Ishikawa (cell line): ENCODE results near the gene WDR86.

Experiments
- CEBPB ChIP-seq: IDR thresholded peaks from 2 replicates; pipeline ENCODE4 v1.6.1; 2012
- CREB1 ChIP-seq: IDR thresholded peaks from 2 replicates; pipeline ENCODE4 v1.6.1; 2012; ENCODE audit warnings: low read depth
- EGR1 ChIP-seq: IDR thresholded peaks from 2 replicates; pipeline ENCODE4 v1.6.1; 2012
- EP300 ChIP-seq: IDR thresholded peaks from 2 replicates; pipeline ENCODE4 v1.6.1; 2012; ENCODE audit warnings: borderline replicate concordance
- FOXM1 ChIP-seq: IDR thresholded peaks from 2 replicates; pipeline ENCODE4 v1.6.1; 2012; ENCODE audit warnings: low read depth, borderline replicate concordance
- MAX ChIP-seq: IDR thresholded peaks from 2 replicates; pipeline ENCODE4 v1.6.1; 2012
- NFIC ChIP-seq: IDR thresholded peaks from 2 replicates; pipeline ENCODE4 v1.6.1; 2012
- RAD21 ChIP-seq: IDR thresholded peaks from 2 replicates; pipeline ENCODE4 v1.6.1; 2012; ENCODE audit warnings: low read depth
- TAF1 ChIP-seq: IDR thresholded peaks from 2 replicates; pipeline ENCODE4 v1.6.1; 2012; ENCODE audit warnings: low read depth, mild to moderate bottlenecking
- TCF12 ChIP-seq: IDR thresholded peaks from 2 replicates; pipeline ENCODE4 v1.6.1; 2012; ENCODE audit warnings: low read depth
- TEAD4 ChIP-seq: IDR thresholded peaks from 2 replicates; pipeline ENCODE4 v1.6.1; 2012
- USF1 ChIP-seq: IDR thresholded peaks from 2 replicates; pipeline ENCODE4 v1.6.1; 2012
- YY1 ChIP-seq: IDR thresholded peaks from 2 replicates; pipeline ENCODE4 v1.6.1; 2012; ENCODE audit warnings: low read depth
- ZBTB7A ChIP-seq: IDR thresholded peaks from 2 replicates; pipeline ENCODE4 v1.6.1; 2012; ENCODE audit warnings: low read depth
- TF ChIP-seq, protein P1 (sequence below): IDR thresholded peaks from 2 replicates; pipeline ENCODE4 v1.6.1; 2012; ENCODE audit warnings: low read depth, mild to moderate bottlenecking

Gene WDR86

DNA sequence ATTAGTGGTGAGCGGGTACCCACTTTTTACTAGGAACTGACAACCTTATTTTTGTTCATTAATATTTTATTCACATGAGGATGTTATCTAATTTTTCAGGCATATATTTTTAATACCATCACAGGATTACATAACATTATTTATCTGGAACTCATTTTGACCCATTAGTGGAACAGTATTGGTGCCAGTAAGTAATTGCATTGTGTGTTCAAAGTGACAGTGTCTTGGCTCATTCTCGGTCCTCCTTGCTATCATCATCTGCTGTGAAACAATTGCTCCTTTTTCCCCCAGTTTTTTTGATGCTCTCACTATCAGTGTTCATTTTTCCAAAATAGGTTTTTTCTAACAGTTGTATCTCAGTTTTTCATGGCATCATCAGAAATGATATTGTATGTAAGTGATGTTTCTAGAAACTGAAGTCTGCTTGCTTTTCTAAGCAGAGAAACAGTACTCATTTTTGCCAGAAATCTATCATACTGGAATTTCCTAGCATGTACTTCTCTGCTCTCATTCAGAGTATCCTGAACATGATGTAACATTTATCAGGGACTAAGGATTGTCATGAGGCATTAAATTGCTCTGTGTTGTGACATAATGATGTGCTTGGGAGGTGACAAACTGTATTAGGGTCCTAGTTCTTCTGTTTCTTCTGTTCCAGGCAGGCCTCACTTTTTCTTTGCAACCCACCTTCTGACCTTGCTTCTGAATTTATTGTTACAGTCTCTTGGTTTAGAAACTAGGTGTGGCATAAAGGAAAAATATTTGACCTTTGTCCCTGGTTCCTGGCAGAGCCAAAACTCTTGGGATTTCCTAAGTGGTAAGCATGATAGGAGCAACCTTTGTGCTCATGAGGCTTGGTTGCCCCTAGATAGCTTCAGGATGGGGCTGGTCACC, 64.0 kb downstream of the WDR86 start:
- TF ChIP-seq TAF1 (no peak), EGR1 (no peak), CREB1 (no peak), TEAD4 (no peak), EP300 (no peak), ZBTB7A (no peak), TCF12 (no peak), NFIC (no peak), YY1 (no peak), CEBPB (no peak), FOXM1 (no peak), MAX (no peak), USF1 (no peak), RAD21 (no peak)
- TF ChIP-seq, protein P1, sequence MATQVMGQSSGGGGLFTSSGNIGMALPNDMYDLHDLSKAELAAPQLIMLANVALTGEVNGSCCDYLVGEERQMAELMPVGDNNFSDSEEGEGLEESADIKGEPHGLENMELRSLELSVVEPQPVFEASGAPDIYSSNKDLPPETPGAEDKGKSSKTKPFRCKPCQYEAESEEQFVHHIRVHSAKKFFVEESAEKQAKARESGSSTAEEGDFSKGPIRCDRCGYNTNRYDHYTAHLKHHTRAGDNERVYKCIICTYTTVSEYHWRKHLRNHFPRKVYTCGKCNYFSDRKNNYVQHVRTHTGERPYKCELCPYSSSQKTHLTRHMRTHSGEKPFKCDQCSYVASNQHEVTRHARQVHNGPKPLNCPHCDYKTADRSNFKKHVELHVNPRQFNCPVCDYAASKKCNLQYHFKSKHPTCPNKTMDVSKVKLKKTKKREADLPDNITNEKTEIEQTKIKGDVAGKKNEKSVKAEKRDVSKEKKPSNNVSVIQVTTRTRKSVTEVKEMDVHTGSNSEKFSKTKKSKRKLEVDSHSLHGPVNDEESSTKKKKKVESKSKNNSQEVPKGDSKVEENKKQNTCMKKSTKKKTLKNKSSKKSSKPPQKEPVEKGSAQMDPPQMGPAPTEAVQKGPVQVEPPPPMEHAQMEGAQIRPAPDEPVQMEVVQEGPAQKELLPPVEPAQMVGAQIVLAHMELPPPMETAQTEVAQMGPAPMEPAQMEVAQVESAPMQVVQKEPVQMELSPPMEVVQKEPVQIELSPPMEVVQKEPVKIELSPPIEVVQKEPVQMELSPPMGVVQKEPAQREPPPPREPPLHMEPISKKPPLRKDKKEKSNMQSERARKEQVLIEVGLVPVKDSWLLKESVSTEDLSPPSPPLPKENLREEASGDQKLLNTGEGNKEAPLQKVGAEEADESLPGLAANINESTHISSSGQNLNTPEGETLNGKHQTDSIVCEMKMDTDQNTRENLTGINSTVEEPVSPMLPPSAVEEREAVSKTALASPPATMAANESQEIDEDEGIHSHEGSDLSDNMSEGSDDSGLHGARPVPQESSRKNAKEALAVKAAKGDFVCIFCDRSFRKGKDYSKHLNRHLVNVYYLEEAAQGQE: no peak

GRCh38 chr7:151343516-151343915, 66.3 kb downstream of the WDR86 start:
- no peak for TF ChIP-seq EGR1
- no peak for TF ChIP-seq TAF1
- no peak for TF ChIP-seq MAX
- TF ChIP-seq CREB1: no peak
- no peak for TF ChIP-seq TCF12
- TF ChIP-seq CEBPB: no peak
- no peak for TF ChIP-seq YY1
- no peak for TF ChIP-seq NFIC
- TF ChIP-seq ZBTB7A: no peak
- no peak for TF ChIP-seq FOXM1
- no peak for TF ChIP-seq TEAD4
- no peak for TF ChIP-seq EP300
- no peak for TF ChIP-seq RAD21
- TF ChIP-seq USF1: no peak
- TF ChIP-seq, protein P1: no peak

GRCh38 chr7:151342811-151343210, 67.0 kb downstream of the WDR86 start:
- no peak for TF ChIP-seq CREB1
- TF ChIP-seq EGR1: no peak
- no peak for TF ChIP-seq FOXM1
- TF ChIP-seq NFIC: no peak
- no peak for TF ChIP-seq ZBTB7A
- TF ChIP-seq TEAD4: no peak
- TF ChIP-seq YY1: no peak
- TF ChIP-seq TAF1: no peak
- no peak for TF ChIP-seq USF1
- no peak for TF ChIP-seq MAX
- TF ChIP-seq RAD21: no peak
- TF ChIP-seq, protein P1: no peak
- no peak for TF ChIP-seq TCF12
- no peak for TF ChIP-seq EP300
